Lung (tissue), 12 donors: ENCODE measurements around the gene NCOA6. TPM values are rescaled to one million over a fixed set of nuclear protein-coding genes. Genes with fewer than 3 reads are reported as not detected.

Source experiments
- ATAC-seq: fragments of 200-7000 bp; cut with Tn5 transposase; one replicate; pipeline ENCODE4 v1.9.1; 2020; ENCODE audit warnings: moderate number of reproducible peaks; ENCODE audit not compliant: insufficient read depth, low FRiP score
- DNase-seq, 3 donors: peaks; one replicate each; pipeline ENCODE4 v3.0.0-alpha.2; 2013 to 2017
- H3K27ac ChIP-seq, 2 donors: one replicate each; pipeline ENCODE4 v1.5.1; 2013; ENCODE audit warnings: mild to moderate bottlenecking in 2 of 2, moderate library complexity in 2 of 2, control low read depth in 1 of 2, inconsistent platforms in 1 of 2, low read depth in 1 of 2, low read length in 1 of 2
- H3K27me3 ChIP-seq, 3 donors: one replicate each; pipeline ENCODE4 v1.5.1; 2013; ENCODE audit warnings: low read length in 2 of 3; ENCODE audit not compliant: control insufficient read depth in 3 of 3, insufficient read depth in 3 of 3
- H3K36me3 ChIP-seq, 4 donors: one replicate each; pipeline ENCODE4 v1.5.1; 2013; ENCODE audit warnings: low read length in 4 of 4, mild to moderate bottlenecking in 1 of 4, moderate library complexity in 1 of 4; ENCODE audit not compliant: control insufficient read depth in 4 of 4, insufficient read depth in 4 of 4
- H3K4me1 ChIP-seq, 5 donors: one replicate each; pipeline ENCODE4 v1.5.1; 2013; ENCODE audit warnings: low read length in 5 of 5, mild to moderate bottlenecking in 2 of 5, moderate library complexity in 1 of 5; ENCODE audit not compliant: control insufficient read depth in 5 of 5, insufficient read depth in 5 of 5
- H3K4me3 ChIP-seq: one replicate; pipeline ENCODE4 v1.5.1; 2013; ENCODE audit warnings: mild to moderate bottlenecking, control low read depth, moderate library complexity
- H3K9ac ChIP-seq, 2 donors: one replicate each; pipeline ENCODE4 v1.5.1; 2013; ENCODE audit warnings: low read length in 2 of 2, control low read depth in 1 of 2; ENCODE audit not compliant: insufficient read depth in 1 of 2
- H3K9me3 ChIP-seq, 4 donors: one replicate each; pipeline ENCODE4 v1.5.1; 2013; ENCODE audit warnings: low read length in 3 of 4, mild to moderate bottlenecking in 1 of 4, moderate library complexity in 1 of 4; ENCODE audit not compliant: control insufficient read depth in 4 of 4, insufficient read depth in 3 of 4
- CTCF ChIP-seq: IDR thresholded peaks from 2 replicates; pipeline ENCODE4 v1.5.1; 2012; ENCODE audit warnings: mild to moderate bottlenecking; ENCODE audit errors: control extremely low read depth, extremely low read depth
- WGBS, 2 donors: extraction: QIAGEN DNeasy Blood & Tissue Kit; methylation state at CpG; one replicate each; pipeline ENCODE4 v1.1.7; 2013; 5-methylcytosine and 5-hydroxymethylcytosine counted together
- polyA plus RNA-seq, 2 donors: library from polyadenylated mRNA; stranded (reverse); fragments of 200-250 nt; gene quantifications; one replicate each; pipeline ENCODE4 v1.2.1, GENCODE V29; 2013
- total RNA-seq, 2 donors: library from RNA; depleted of rRNA in 1 of 2; stranded (reverse); fragments of >200 nt in 1 of 2; gene quantifications; one replicate each; pipeline ENCODE4 v1.2.1, GENCODE V29; 2014 to 2021
- donor health status: control.
- donor health status: control.
- donor health status: Bipolar disorder and iron deficiency.
- donor health status: healthy.
- donor health status: DM: yes; HTN: yes; CAD: no.

NCOA6 gene
- total and polyA plus RNA-seq, 4 donors = 13.2 to 27.5 (median 21.8) TPM

DNA sequence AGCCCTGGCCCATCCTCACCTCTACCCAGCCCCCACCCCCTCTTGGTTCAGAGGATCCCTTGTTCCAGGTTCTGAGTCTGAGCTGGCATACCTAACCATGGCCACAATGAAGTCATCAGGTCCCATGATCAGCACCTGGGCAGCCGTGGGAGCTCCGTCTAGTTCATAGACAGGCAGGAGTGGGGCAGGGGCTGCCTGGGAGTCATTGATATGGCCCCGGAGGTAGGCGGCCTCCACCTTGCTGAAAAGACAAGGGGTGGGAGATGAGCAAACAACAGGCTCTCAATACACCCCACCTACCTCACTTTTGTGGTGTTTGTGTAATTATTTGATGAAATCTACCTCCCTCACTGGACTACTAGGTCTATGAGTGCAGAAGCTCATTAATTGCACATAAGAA is 26.8 kb upstream of the NCOA6 start:
- Histone ChIP-seq H3K27ac (no peak overlapping the region), H3K27me3 (no peaks in the 10 kb centered on the region), H3K36me3 (peaks cover 8 to 21% (median 15%) of the 10 kb centered on the region in 4 donors), H3K9me3 (no peaks in the 10 kb centered on the region), H3K9ac (no peak overlapping the region), H3K4me1 (no peaks in the 10 kb centered on the region), H3K4me3 (no peak overlapping the region)
- 92 to 93% methylated on average over 4 of the region's 4 CpGs for WGBS, 2 donors
- TF ChIP-seq CTCF = no peak
- no peak for ATAC-seq
- DNase-seq = no peak

GRCh38 chr20:34850969-34851368 is 25.5 kb upstream of the NCOA6 start:
- ATAC-seq (no peak), DNase-seq (no peak)
- H3K9me3 ChIP-seq = no peaks in the 10 kb centered on the region
- no peak overlapping the region for H3K4me3 ChIP-seq
- no peak overlapping the region for H3K27ac ChIP-seq
- H3K36me3 ChIP-seq = peaks cover 8 to 19% (median 15%) of the 10 kb centered on the region in 4 donors
- no peaks in the 10 kb centered on the region for H3K4me1 ChIP-seq
- WGBS, 2 donors = 95 to 97% methylated on average over 14 of the region's 14 CpGs
- H3K9ac ChIP-seq = no peak overlapping the region
- TF ChIP-seq CTCF = no peak
- H3K27me3 ChIP-seq = no peaks in the 10 kb centered on the region

- H3K4me3 ChIP-seq = no peak overlapping the region
- H3K27ac ChIP-seq = no peak overlapping the region
- WGBS, 2 donors = 85 to 90% methylated on average over 9 of the region's 9 CpGs
- H3K9me3 ChIP-seq = no peaks in the 10 kb centered on the region
- DNase-seq (no peak), ATAC-seq (no peak)
- H3K4me1 ChIP-seq = no peaks in the 10 kb centered on the region
- H3K27me3 ChIP-seq = no peaks in the 10 kb centered on the region
- no peak for TF ChIP-seq CTCF
- no peak overlapping the region for H3K9ac ChIP-seq
- peaks cover 8 to 19% (median 13%) of the 10 kb centered on the region in 4 donors for H3K36me3 ChIP-seq
Measured at GRCh38 chr20:34849778-34850177, 24.3 kb upstream of the NCOA6 start.

- no peak overlapping the region for H3K4me3 ChIP-seq
- H3K9me3 ChIP-seq = no peaks in the 10 kb centered on the region
- no peak overlapping the region for H3K9ac ChIP-seq
- H3K4me1 ChIP-seq = no peaks in the 10 kb centered on the region
- DNase-seq = no peak
- no peak for ATAC-seq
- 93 to 95% methylated on average over 5 of the region's 5 CpGs for WGBS, 2 donors
- H3K36me3 ChIP-seq = peaks cover 5 to 15% (median 12%) of the 10 kb centered on the region in 4 donors
- TF ChIP-seq CTCF = no peak
- no peaks in the 10 kb centered on the region for H3K27me3 ChIP-seq
- H3K27ac ChIP-seq = no peak overlapping the region
Measured at GRCh38 chr20:34848597-34848996, 23.1 kb upstream of the NCOA6 start.
